ENCODE measurements around the gene NKX2-3.

DNA sequence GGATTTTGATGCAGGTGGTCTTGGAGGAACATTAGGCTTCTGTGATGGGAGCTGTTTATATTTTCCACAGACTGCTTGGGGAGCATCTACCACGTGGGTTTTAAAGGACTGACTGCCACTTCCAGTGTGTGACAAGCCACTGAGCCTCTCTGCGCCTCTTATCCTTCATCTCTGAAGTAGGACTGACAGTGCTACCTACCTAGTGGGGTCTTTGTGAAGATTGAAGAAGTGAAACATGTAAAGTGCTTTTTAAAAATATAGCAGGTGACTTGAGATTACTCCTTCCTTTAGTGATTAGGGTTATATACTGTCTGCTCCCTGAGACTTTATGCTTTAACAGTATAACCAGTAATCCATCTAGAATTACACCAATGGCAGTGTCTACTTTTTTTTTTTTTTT is 29.9 kb downstream of the NKX2-3 start:
- no peak for TF ChIP-seq NR3C1 (CRISPR knock-in tag; IDR thresholded peaks at IDR 0.05)
- no peak for TF ChIP-seq POLR2AphosphoS5 (IDR thresholded peaks at IDR 0.05; ENCODE audit: control insufficient read depth, insufficient read depth, low read depth, low read length)
- TF ChIP-seq, protein P1, sequence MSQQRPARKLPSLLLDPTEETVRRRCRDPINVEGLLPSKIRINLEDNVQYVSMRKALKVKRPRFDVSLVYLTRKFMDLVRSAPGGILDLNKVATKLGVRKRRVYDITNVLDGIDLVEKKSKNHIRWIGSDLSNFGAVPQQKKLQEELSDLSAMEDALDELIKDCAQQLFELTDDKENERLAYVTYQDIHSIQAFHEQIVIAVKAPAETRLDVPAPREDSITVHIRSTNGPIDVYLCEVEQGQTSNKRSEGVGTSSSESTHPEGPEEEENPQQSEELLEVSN (IDR thresholded peaks at IDR 0.05; ENCODE audit: borderline replicate concordance in 1 of 2, extremely low read depth in 1 of 2, insufficient read depth in 1 of 2, insufficient read length in 1 of 2, low read depth in 1 of 2, low read length in 1 of 2, poor library complexity in 1 of 2, severe bottlenecking in 1 of 2) = no peak
- TF ChIP-seq, protein P2, sequence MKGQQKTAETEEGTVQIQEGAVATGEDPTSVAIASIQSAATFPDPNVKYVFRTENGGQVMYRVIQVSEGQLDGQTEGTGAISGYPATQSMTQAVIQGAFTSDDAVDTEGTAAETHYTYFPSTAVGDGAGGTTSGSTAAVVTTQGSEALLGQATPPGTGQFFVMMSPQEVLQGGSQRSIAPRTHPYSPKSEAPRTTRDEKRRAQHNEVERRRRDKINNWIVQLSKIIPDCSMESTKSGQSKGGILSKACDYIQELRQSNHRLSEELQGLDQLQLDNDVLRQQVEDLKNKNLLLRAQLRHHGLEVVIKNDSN (CRISPR knock-in tag; IDR thresholded peaks at IDR 0.05) = no peak
- TF ChIP-seq EP300 (IDR thresholded peaks at IDR 0.05; ENCODE audit: low read length) = no peak
- TF ChIP-seq SPI1 (IDR thresholded peaks at IDR 0.05; ENCODE audit: borderline replicate concordance, low read depth, low read length) = no peak
- TF ChIP-seq CCAR2 (IDR thresholded peaks at IDR 0.05; ENCODE audit: low read depth, low read length) = no peak
- no peak for TF ChIP-seq NR0B1 (IDR thresholded peaks at IDR 0.05; ENCODE audit: partially characterized antibody)
- TF ChIP-seq FOXK1 (CRISPR knock-in tag; IDR thresholded peaks at IDR 0.05; ENCODE audit: borderline replicate concordance) = no peak
